Progenitor cell of endocrine pancreas (in vitro differentiated cells): Measurements from ENCODE around the gene POU6F2. TPM values are rescaled to one million over a fixed set of nuclear protein-coding genes. Genes with fewer than 3 reads are reported as not detected.

ENCODE experiments used
- DNase-seq: peaks from one replicate; pipeline ENCODE4 v3.0.0; 2021; ENCODE audit warnings: low spot score; ENCODE audit not compliant: unreplicated experiment
- H3K27ac Mint-ChIP-seq: 2 replicates; pipeline ENCODE4 v1.8.0; 2021; ENCODE audit warnings: mild to moderate bottlenecking, moderate library complexity, mixed read lengths
- H3K27me3 Mint-ChIP-seq: 2 replicates; pipeline ENCODE4 v1.8.0; 2021; ENCODE audit warnings: mixed read lengths
- H3K36me3 Mint-ChIP-seq: 2 replicates; pipeline ENCODE4 v1.8.0; 2022; ENCODE audit warnings: mixed read lengths; ENCODE audit not compliant: insufficient read depth
- H3K4me1 Mint-ChIP-seq: 2 replicates; pipeline ENCODE4 v1.8.0; 2021; ENCODE audit warnings: low read depth, mixed read lengths
- H3K4me3 Mint-ChIP-seq: 2 replicates; pipeline ENCODE4 v1.8.0; 2021; ENCODE audit warnings: low read depth, mild to moderate bottlenecking, moderate library complexity, mixed read lengths
- H3K9me3 Mint-ChIP-seq: 2 replicates; pipeline ENCODE4 v1.8.0; 2021; ENCODE audit warnings: low read depth, mixed read lengths
- CTCF ChIP-seq: fragments of 200-600 bp; sonication (generic); IDR thresholded peaks from one replicate; pipeline ENCODE4 v1.5.0; 2021; ENCODE audit warnings: antibody characterized with exemption, mild to moderate bottlenecking; ENCODE audit not compliant: unreplicated experiment
- total RNA-seq: library from RNA; stranded (reverse); gene quantifications from 2 replicates; pipeline ENCODE4 v1.2.1, GENCODE V29; 2021

POU6F2 gene
- total RNA-seq, 1 donor from 2014 or later: 5.6 TPM

DNA sequence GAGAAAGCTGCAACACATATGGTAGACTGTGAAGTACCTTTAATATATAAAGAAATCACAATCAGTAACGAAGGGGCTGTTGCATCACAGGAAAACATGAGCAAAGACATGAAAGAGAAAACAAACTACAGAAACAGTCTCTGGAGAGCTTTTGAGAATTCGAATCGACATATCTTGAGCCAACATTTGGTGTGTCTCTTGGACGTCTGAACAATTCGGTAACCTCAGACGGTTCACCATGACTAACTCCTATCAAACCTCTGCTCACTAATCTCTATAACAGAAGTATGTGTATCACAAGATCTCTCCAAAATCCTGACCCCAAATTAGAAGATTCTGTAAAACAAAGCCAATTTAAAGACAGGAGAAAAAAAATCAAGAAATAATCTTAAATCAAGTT lies 326.5 kb downstream of the POU6F2 start:
- Mint-ChIP-seq H3K36me3 (no peaks in the 10 kb centered on the region), H3K4me3 (no peak overlapping the region), H3K27ac (no peak overlapping the region), H3K27me3 (no peaks in the 10 kb centered on the region), H3K9me3 (no peaks in the 10 kb centered on the region), H3K4me1 (no peaks in the 10 kb centered on the region)
- no peak for DNase-seq
- TF ChIP-seq CTCF: no peak

- Mint-ChIP-seq H3K4me1 (no peaks in the 10 kb centered on the region), H3K27me3 (no peaks in the 10 kb centered on the region), H3K36me3 (no peaks in the 10 kb centered on the region), H3K27ac (no peak overlapping the region), H3K9me3 (no peaks in the 10 kb centered on the region), H3K4me3 (no peak overlapping the region)
- no peak for DNase-seq
- no peak for TF ChIP-seq CTCF
Observed at GRCh38 chr7:39304668-39305405, 327.1 kb downstream of the POU6F2 start.

DNA sequence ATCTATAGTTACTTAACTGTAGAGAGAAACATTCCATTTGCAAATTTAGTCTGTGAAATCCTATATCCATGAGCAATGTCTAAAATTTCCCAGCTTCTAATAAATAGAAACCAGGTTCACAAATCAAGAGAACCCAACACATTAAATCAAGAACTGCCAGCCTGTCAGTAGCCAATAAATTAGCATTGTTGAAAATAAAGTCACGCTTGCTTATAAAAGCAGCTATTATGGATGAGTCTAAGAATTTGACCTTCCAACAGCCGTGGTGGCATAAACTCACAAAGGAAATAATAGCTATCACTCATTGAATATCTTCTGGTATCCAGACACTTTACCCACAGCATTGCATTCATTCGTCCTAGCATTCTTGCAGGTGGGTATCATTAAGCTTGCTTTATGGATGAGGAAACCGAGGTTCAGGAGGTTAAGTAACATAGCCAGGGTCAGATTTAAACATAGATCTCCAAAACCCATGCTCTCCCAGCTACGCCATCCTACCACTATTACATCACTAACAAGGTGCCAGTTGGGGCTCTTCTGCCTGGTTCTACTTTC lies 328.4 kb downstream of the POU6F2 start:
- no peak for DNase-seq
- Mint-ChIP-seq H3K36me3 (no peaks in the 10 kb centered on the region), H3K4me3 (no peak overlapping the region), H3K27me3 (no peaks in the 10 kb centered on the region), H3K4me1 (no peaks in the 10 kb centered on the region), H3K27ac (no peak overlapping the region), H3K9me3 (no peaks in the 10 kb centered on the region)
- TF ChIP-seq CTCF: no peak

DNA sequence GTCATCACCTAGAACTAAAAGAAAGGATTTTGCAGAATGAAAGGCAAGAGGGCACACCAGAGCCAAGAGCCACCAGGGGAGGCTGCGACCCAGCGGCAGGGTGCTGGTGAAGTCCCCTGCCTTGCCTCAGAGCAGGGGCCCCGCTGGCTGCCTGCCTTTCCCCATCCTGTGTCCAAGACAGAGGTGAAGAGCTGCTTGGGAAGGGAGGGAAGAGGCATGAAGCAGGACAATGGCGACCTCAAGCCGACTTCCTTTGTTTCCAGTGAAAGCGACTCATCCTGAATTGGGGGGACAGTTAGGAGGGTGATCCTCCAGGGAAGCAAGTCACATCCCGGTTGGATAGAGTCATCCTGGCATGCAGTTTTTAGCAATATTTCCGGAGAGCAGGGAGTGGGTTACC lies 333.0 kb downstream of the POU6F2 start:
- Mint-ChIP-seq H3K4me1 (peaks cover 4% of the 10 kb centered on the region), H3K27ac (no peak overlapping the region), H3K9me3 (no peaks in the 10 kb centered on the region), H3K36me3 (no peaks in the 10 kb centered on the region), H3K4me3 (no peak overlapping the region), H3K27me3 (peaks cover 7% of the 10 kb centered on the region)
- DNase-seq: no peak
- no peak for TF ChIP-seq CTCF

GRCh38 chr7:39312254-39312989 lies 334.7 kb downstream of the POU6F2 start:
- H3K36me3 Mint-ChIP-seq: no peaks in the 10 kb centered on the region
- H3K4me1 Mint-ChIP-seq: peaks cover 4% of the 10 kb centered on the region

More at GRCh38 chr7:39312254-39312989, 334.7 kb downstream of the POU6F2 start:
- Mint-ChIP-seq H3K9me3 (no peaks in the 10 kb centered on the region), H3K27me3 (peaks cover 7% of the 10 kb centered on the region), H3K4me3 (no peak overlapping the region), H3K27ac (no peak overlapping the region)
- TF ChIP-seq CTCF: no peak
- no peak for DNase-seq
